GM23338 (cell line): ENCODE results near the gene BNIP5.

ENCODE experiments used
- CREB1 ChIP-seq: fragments of 250-450 bp; sonication (Bioruptor Pico); IDR thresholded peaks from 2 replicates; pipeline ENCODE4 v1.5.0; 2020; ENCODE audit warnings: low read depth, mild to moderate bottlenecking, moderate library complexity
- CTCF ChIP-seq, 2 experiments: fragments of 200-600 bp in 1 of 2; sonication (generic) in 1 of 2; conservative IDR thresholded peaks; 2 replicates each; pipeline versions ENCODE4 v1.5.1 to v1.6.1; 2016 to 2017; ENCODE audit warnings: antibody characterized with exemption in 2 of 2, low read depth in 2 of 2, mild to moderate bottlenecking in 2 of 2, moderate library complexity in 1 of 2
- EZH2 ChIP-seq: fragments of 200-600 bp; sonication (generic); IDR thresholded peaks from one replicate; pipeline ENCODE4 v1.8.0; 2017; ENCODE audit warnings: antibody characterized with exemption, mild to moderate bottlenecking, low read depth; ENCODE audit not compliant: unreplicated experiment
- EZH2phosphoT487 ChIP-seq: fragments of 200-600 bp; sonication (generic); IDR thresholded peaks from one replicate; pipeline ENCODE4 v1.8.1; 2018; ENCODE audit warnings: antibody characterized with exemption; ENCODE audit not compliant: unreplicated experiment
- POLR2AphosphoS5 ChIP-seq: IDR thresholded peaks from 2 replicates; pipeline ENCODE4 v1.6.1; 2016; ENCODE audit warnings: antibody characterized with exemption, low read depth
- STAT1 ChIP-seq: IDR thresholded peaks from one replicate; pipeline ENCODE4 v1.6.1; 2016; ENCODE audit warnings: antibody characterized with exemption; ENCODE audit not compliant: unreplicated experiment
- TF ChIP-seq, protein P1 (sequence below): IDR thresholded peaks from 2 replicates; pipeline ENCODE4 v1.6.1; 2016; ENCODE audit warnings: antibody characterized with exemption
- TF ChIP-seq, protein P2 (sequence below): IDR thresholded peaks from one replicate; pipeline ENCODE4 v1.6.1; 2018; ENCODE audit warnings: antibody characterized with exemption; ENCODE audit not compliant: unreplicated experiment

DNA sequence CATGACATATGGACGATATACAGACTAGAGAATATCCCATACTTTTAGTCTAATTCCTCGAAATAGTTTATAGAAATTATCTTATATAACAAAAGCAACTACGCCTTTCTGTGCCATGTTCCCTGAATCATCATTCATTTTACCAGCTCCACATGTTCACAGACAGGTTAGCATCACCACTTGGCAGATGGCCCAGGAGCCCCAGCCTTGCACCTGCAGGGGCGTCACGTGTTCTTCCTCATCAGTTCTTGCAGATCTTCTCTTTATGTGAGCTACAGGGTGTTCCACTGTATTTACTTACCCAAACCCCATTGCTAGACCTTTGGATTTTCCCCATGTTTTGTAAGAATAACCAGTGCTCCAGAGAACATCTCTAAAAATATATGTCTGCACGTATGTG is 12.6 kb upstream of the BNIP5 start:
- TF ChIP-seq EZH2phosphoT487: no peak
- no peak for TF ChIP-seq STAT1
- no peak for TF ChIP-seq CTCF (conservative IDR thresholded peaks at IDR 0.05; ENCODE audit: low read depth in 2 of 2)
- TF ChIP-seq, protein P1, sequence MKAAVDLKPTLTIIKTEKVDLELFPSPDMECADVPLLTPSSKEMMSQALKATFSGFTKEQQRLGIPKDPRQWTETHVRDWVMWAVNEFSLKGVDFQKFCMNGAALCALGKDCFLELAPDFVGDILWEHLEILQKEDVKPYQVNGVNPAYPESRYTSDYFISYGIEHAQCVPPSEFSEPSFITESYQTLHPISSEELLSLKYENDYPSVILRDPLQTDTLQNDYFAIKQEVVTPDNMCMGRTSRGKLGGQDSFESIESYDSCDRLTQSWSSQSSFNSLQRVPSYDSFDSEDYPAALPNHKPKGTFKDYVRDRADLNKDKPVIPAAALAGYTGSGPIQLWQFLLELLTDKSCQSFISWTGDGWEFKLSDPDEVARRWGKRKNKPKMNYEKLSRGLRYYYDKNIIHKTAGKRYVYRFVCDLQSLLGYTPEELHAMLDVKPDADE: no peak
- no peak for TF ChIP-seq EZH2
- TF ChIP-seq CREB1 (CRISPR knock-in tag): no peak
- no peak for TF ChIP-seq POLR2AphosphoS5
- TF ChIP-seq, protein P2, sequence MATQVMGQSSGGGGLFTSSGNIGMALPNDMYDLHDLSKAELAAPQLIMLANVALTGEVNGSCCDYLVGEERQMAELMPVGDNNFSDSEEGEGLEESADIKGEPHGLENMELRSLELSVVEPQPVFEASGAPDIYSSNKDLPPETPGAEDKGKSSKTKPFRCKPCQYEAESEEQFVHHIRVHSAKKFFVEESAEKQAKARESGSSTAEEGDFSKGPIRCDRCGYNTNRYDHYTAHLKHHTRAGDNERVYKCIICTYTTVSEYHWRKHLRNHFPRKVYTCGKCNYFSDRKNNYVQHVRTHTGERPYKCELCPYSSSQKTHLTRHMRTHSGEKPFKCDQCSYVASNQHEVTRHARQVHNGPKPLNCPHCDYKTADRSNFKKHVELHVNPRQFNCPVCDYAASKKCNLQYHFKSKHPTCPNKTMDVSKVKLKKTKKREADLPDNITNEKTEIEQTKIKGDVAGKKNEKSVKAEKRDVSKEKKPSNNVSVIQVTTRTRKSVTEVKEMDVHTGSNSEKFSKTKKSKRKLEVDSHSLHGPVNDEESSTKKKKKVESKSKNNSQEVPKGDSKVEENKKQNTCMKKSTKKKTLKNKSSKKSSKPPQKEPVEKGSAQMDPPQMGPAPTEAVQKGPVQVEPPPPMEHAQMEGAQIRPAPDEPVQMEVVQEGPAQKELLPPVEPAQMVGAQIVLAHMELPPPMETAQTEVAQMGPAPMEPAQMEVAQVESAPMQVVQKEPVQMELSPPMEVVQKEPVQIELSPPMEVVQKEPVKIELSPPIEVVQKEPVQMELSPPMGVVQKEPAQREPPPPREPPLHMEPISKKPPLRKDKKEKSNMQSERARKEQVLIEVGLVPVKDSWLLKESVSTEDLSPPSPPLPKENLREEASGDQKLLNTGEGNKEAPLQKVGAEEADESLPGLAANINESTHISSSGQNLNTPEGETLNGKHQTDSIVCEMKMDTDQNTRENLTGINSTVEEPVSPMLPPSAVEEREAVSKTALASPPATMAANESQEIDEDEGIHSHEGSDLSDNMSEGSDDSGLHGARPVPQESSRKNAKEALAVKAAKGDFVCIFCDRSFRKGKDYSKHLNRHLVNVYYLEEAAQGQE: no peak
